Activated CD8-positive, alpha-beta memory T cell treated with anti-CD3 and anti-CD28 coated beads for 24 hours (primary cell): ENCODE results near the gene PDE4B.

ENCODE experiments used
- DNase-seq: peaks from one replicate; pipeline ENCODE4 v3.0.0-alpha.2; 2020

The PDE4B gene

GRCh38 chr1:66143651-66144050 is 351.0 kb downstream of the PDE4B start:
- no peak for DNase-seq

- DNase-seq, result no peak
Measured at GRCh38 chr1:66147226-66147835, 354.6 kb downstream of the PDE4B start.

GRCh38 chr1:66152034-66152433 is 359.3 kb downstream of the PDE4B start:
- DNase-seq, result no peak

- DNase-seq, result no peak
Measured at GRCh38 chr1:66154394-66154793, 361.7 kb downstream of the PDE4B start.

- no peak for DNase-seq
Measured at GRCh38 chr1:66156144-66156543, 363.4 kb downstream of the PDE4B start.

- no peak for DNase-seq
Measured at GRCh38 chr1:66159800-66160199, 367.1 kb downstream of the PDE4B start.

GRCh38 chr1:66160719-66161118 is 368.0 kb downstream of the PDE4B start:
- no peak for DNase-seq

GRCh38 chr1:66166753-66167152 is 374.1 kb downstream of the PDE4B start:
- DNase-seq, result no peak

- no peak for DNase-seq
Measured at GRCh38 chr1:66167267-66167666, 374.6 kb downstream of the PDE4B start.

GRCh38 chr1:66168467-66168887 is 375.8 kb downstream of the PDE4B start:
- DNase-seq, result no peak

GRCh38 chr1:66168948-66169671 is 376.4 kb downstream of the PDE4B start:
- no peak for DNase-seq

GRCh38 chr1:66172272-66172671 is 379.6 kb downstream of the PDE4B start:
- no peak for DNase-seq

GRCh38 chr1:66175098-66175497 is 382.4 kb downstream of the PDE4B start:
- no peak for DNase-seq

- no peak for DNase-seq
Measured at GRCh38 chr1:66175581-66175980, 382.9 kb downstream of the PDE4B start.

GRCh38 chr1:66176012-66176715 is 383.5 kb downstream of the PDE4B start:
- DNase-seq, result no peak

- DNase-seq, result no peak
Measured at GRCh38 chr1:66176832-66177231, 384.1 kb downstream of the PDE4B start.

- DNase-seq, result no peak
Measured at GRCh38 chr1:66177510-66177909, 384.8 kb downstream of the PDE4B start.

- no peak for DNase-seq
Measured at GRCh38 chr1:66182026-66182425, 389.3 kb downstream of the PDE4B start.

- no peak for DNase-seq
Measured at GRCh38 chr1:66182551-66183178, 390.0 kb downstream of the PDE4B start.

GRCh38 chr1:66183400-66183799 is 390.7 kb downstream of the PDE4B start:
- DNase-seq, result no peak

GRCh38 chr1:66197120-66197519 is 404.4 kb downstream of the PDE4B start:
- no peak for DNase-seq

GRCh38 chr1:66197785-66198184 is 405.1 kb downstream of the PDE4B start:
- DNase-seq, result no peak

GRCh38 chr1:66206563-66207144 is 414.0 kb downstream of the PDE4B start:
- DNase-seq, result no peak
